Karpas-422 (cell line): ENCODE results near the gene PLXNA2. TPM values are rescaled to one million over a fixed set of nuclear protein-coding genes. Genes with fewer than 3 reads are reported as not detected.

ENCODE experiments used
- DNase-seq: peaks from one replicate; pipeline ENCODE4 v3.0.0-alpha.2; 2015
- H2AFZ ChIP-seq: fragments of 200-600 bp; sonication (generic); 2 replicates; pipeline ENCODE4 v1.6.1; 2014; ENCODE audit warnings: antibody characterized with exemption, low read length, mixed read lengths
- H3K27ac ChIP-seq: fragments of 200-600 bp; sonication (generic); 2 replicates; pipeline ENCODE4 v1.5.1; 2014; ENCODE audit warnings: mild to moderate bottlenecking, low read length, moderate library complexity
- H3K27me3 ChIP-seq: fragments of 200-600 bp; sonication (generic); 2 replicates; pipeline ENCODE4 v1.6.1; 2014; ENCODE audit warnings: low read length, mixed read lengths
- H3K36me3 ChIP-seq: fragments of 200-600 bp; sonication (generic); 2 replicates; pipeline ENCODE4 v1.6.1; 2014; ENCODE audit warnings: low read length, mixed read lengths; ENCODE audit not compliant: insufficient read depth
- H3K4me1 ChIP-seq: fragments of 200-600 bp; sonication (generic); 2 replicates; pipeline ENCODE4 v1.6.1; 2014; ENCODE audit warnings: mild to moderate bottlenecking, low read length, mixed read lengths
- H3K4me2 ChIP-seq: fragments of 200-600 bp; sonication (generic); 2 replicates; pipeline ENCODE4 v1.6.1; 2014; ENCODE audit warnings: low read length, low read depth, mild to moderate bottlenecking; ENCODE audit not compliant: poor library complexity, severe bottlenecking
- H3K4me3 ChIP-seq: fragments of 200-600 bp; sonication (generic); 2 replicates; pipeline ENCODE4 v1.5.1; 2014; ENCODE audit warnings: mild to moderate bottlenecking, antibody characterized with exemption, low read length, mixed read lengths
- H3K79me2 ChIP-seq: fragments of 200-600 bp; sonication (generic); 2 replicates; pipeline ENCODE4 v1.6.1; 2014; ENCODE audit warnings: mild to moderate bottlenecking, low read length, mixed read lengths
- H3K9ac ChIP-seq: fragments of 200-600 bp; sonication (generic); 2 replicates; pipeline ENCODE4 v1.6.0; 2014; ENCODE audit warnings: low read length
- H3K9me2 ChIP-seq: fragments of 200-600 bp; sonication (generic), shearing (Covaris generic); replicated peaks from 2 replicates; pipeline ENCODE4 v1.6.0; 2014; ENCODE audit warnings: mild to moderate bottlenecking, low read length, moderate library complexity; ENCODE audit not compliant: insufficient read depth
- H3K9me3 ChIP-seq: fragments of 300-700, 200-600 bp; sonication (generic); 2 replicates; pipeline ENCODE4 v1.6.1; 2014; ENCODE audit warnings: low read length, mixed read lengths
- H4K20me1 ChIP-seq: fragments of 200-600 bp; sonication (generic); 2 replicates; pipeline ENCODE4 v1.6.1; 2014; ENCODE audit warnings: mild to moderate bottlenecking, antibody characterized with exemption, low read length, low read depth; ENCODE audit not compliant: insufficient read depth
- total RNA-seq: library from RNA; depleted of rRNA; stranded (reverse); fragments of >200 nt; shearing (Covaris generic); gene quantifications from 2 replicates; pipeline ENCODE4 v1.2.3, GENCODE V29; 2014; ENCODE audit warnings: low replicate concordance

Gene PLXNA2
- total RNA-seq, 1 experiment from 2014 or later = not detected

GRCh38 chr1:208100106-208100505, 144.1 kb downstream of the PLXNA2 start:
- Histone ChIP-seq H3K4me3 (no peak overlapping the region), H3K4me2 (no peak overlapping the region), H3K27ac (no peak overlapping the region), H3K9me2 (no peaks in the 10 kb centered on the region), H3K36me3 (no peaks in the 10 kb centered on the region), H3K79me2 (no peaks in the 10 kb centered on the region), H3K9ac (no peak overlapping the region), H4K20me1 (no peaks in the 10 kb centered on the region), H3K4me1 (no peaks in the 10 kb centered on the region), H3K27me3 (no peaks in the 10 kb centered on the region), H2AFZ (no peak overlapping the region), H3K9me3 (no peaks in the 10 kb centered on the region)
- no peak for DNase-seq

GRCh38 chr1:208098773-208099172, 145.4 kb downstream of the PLXNA2 start:
- no peaks in the 10 kb centered on the region for H3K27me3 ChIP-seq
- H3K79me2 ChIP-seq = no peaks in the 10 kb centered on the region
- no peaks in the 10 kb centered on the region for H3K9me3 ChIP-seq
- H4K20me1 ChIP-seq = no peaks in the 10 kb centered on the region
- no peak overlapping the region for H3K4me2 ChIP-seq
- no peak overlapping the region for H3K9ac ChIP-seq
- H2AFZ ChIP-seq = no peak overlapping the region
- H3K36me3 ChIP-seq = no peaks in the 10 kb centered on the region
- no peak overlapping the region for H3K4me3 ChIP-seq
- no peaks in the 10 kb centered on the region for H3K9me2 ChIP-seq
- H3K4me1 ChIP-seq = no peaks in the 10 kb centered on the region
- H3K27ac ChIP-seq = no peak overlapping the region
- no peak for DNase-seq

- H3K9me2 ChIP-seq = no peaks in the 10 kb centered on the region
- H3K9ac ChIP-seq = no peak overlapping the region
- H3K36me3 ChIP-seq = no peaks in the 10 kb centered on the region
- DNase-seq = peak; percentile 84
- H3K4me3 ChIP-seq = no peak overlapping the region
- H4K20me1 ChIP-seq = no peaks in the 10 kb centered on the region
- no peak overlapping the region for H2AFZ ChIP-seq
- no peaks in the 10 kb centered on the region for H3K4me1 ChIP-seq
- no peak overlapping the region for H3K27ac ChIP-seq
- no peaks in the 10 kb centered on the region for H3K27me3 ChIP-seq
- H3K4me2 ChIP-seq = no peak overlapping the region
- H3K9me3 ChIP-seq = no peaks in the 10 kb centered on the region
- H3K79me2 ChIP-seq = no peaks in the 10 kb centered on the region
Observed at GRCh38 chr1:208093754-208094719, 150.1 kb downstream of the PLXNA2 start.

DNA sequence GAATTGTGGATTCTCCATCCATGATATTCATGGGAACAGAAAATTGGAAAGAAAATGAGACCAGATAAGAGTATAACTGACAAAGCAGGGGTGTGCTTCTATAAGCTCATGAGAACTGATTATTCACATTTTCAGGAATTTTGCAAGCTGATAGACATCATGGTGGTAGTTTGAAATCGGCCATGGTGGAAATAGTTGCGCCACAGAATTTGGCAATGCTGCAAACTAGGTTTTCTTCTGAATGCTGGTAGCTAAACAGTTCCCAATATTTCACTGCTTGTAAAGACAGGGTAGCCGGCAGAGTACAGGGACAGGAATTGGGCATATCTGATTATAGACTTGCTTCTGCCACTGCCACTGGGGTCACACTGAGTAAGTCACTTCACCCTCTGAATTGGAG, 151.1 kb downstream of the PLXNA2 start:
- no peaks in the 10 kb centered on the region for H3K27me3 ChIP-seq
- no peak overlapping the region for H3K4me3 ChIP-seq
- H3K27ac ChIP-seq = no peak overlapping the region
- H3K9me2 ChIP-seq = no peaks in the 10 kb centered on the region
- no peak overlapping the region for H3K9ac ChIP-seq
- no peaks in the 10 kb centered on the region for H3K79me2 ChIP-seq
- H4K20me1 ChIP-seq = no peaks in the 10 kb centered on the region
- H3K4me2 ChIP-seq = no peak overlapping the region
- no peaks in the 10 kb centered on the region for H3K9me3 ChIP-seq
- no peaks in the 10 kb centered on the region for H3K4me1 ChIP-seq
- H3K36me3 ChIP-seq = no peaks in the 10 kb centered on the region
- no peak for DNase-seq
- no peak overlapping the region for H2AFZ ChIP-seq

- no peak overlapping the region for H3K4me2 ChIP-seq
- H3K9ac ChIP-seq = no peak overlapping the region
- no peaks in the 10 kb centered on the region for H4K20me1 ChIP-seq
- no peak overlapping the region for H2AFZ ChIP-seq
- no peaks in the 10 kb centered on the region for H3K27me3 ChIP-seq
- no peaks in the 10 kb centered on the region for H3K36me3 ChIP-seq
- H3K9me3 ChIP-seq = no peaks in the 10 kb centered on the region
- no peaks in the 10 kb centered on the region for H3K9me2 ChIP-seq
- no peak overlapping the region for H3K27ac ChIP-seq
- H3K79me2 ChIP-seq = no peaks in the 10 kb centered on the region
- no peaks in the 10 kb centered on the region for H3K4me1 ChIP-seq
- H3K4me3 ChIP-seq = no peak overlapping the region
- no peak for DNase-seq
Observed at GRCh38 chr1:208090388-208091301, 153.5 kb downstream of the PLXNA2 start.

DNA sequence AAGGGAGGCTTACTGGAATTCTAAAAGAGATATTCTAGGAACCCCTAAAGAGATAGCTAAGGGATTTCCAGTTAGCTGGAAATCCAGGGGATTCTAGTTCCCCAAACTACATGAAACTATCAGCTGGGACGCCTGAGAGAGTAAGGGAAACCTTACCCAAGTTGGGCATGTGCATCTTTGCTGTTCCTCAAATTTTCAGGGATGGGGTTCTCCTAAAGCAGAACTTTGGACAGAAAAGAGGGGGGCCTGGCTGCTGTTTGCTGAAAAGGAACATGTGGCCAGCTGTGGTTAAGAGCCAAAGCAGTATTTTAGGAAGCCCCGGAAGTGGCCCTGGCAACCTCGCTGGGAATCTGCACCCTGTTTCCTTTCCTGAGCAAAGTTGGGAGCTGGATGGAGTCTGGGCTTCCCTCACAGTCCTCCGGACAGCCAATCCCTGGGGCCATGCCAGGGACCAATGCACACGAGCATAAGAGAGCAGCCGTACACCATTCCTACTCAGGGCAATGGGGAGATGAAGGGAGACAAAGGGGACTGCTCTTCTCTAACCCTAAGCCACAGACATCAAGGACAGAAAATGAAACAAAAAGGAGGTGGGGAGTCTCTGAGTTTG, 154.3 kb downstream of the PLXNA2 start:
- no peak overlapping the region for H2AFZ ChIP-seq
- no peaks in the 10 kb centered on the region for H3K9me2 ChIP-seq
- H3K27ac ChIP-seq = no peak overlapping the region
- H3K79me2 ChIP-seq = no peaks in the 10 kb centered on the region
- H3K4me3 ChIP-seq = no peak overlapping the region
- H3K9me3 ChIP-seq = no peaks in the 10 kb centered on the region
- no peak overlapping the region for H3K9ac ChIP-seq
- no peak overlapping the region for H3K4me2 ChIP-seq
- no peaks in the 10 kb centered on the region for H3K4me1 ChIP-seq
- no peaks in the 10 kb centered on the region for H4K20me1 ChIP-seq
- DNase-seq = no peak
- no peaks in the 10 kb centered on the region for H3K27me3 ChIP-seq
- H3K36me3 ChIP-seq = no peaks in the 10 kb centered on the region

DNA sequence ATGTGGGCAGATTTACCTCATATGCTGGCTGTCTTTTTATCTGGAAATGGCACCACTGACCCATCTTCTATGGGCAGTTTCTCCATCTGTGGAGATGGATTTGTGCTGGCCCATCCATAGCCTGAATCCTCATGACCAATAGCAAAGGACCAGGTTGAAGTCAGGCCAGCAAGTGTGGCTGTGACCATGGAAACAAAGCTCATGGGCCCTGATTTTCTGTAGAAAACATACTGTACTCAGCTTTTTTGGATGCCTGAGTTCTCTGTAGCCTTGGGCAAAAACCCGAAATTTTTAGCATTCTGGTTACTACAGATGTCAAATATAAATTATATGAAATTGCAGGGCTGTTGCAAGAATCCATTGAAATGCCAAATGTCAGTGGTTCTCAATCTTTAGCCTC, 155.0 kb downstream of the PLXNA2 start:
- H2AFZ ChIP-seq = no peak overlapping the region
- no peak overlapping the region for H3K4me2 ChIP-seq
- H3K9me2 ChIP-seq = no peaks in the 10 kb centered on the region
- H3K9ac ChIP-seq = no peak overlapping the region
- no peak overlapping the region for H3K27ac ChIP-seq
- H3K4me1 ChIP-seq = no peaks in the 10 kb centered on the region
- H3K79me2 ChIP-seq = no peaks in the 10 kb centered on the region
- DNase-seq = no peak
- no peak overlapping the region for H3K4me3 ChIP-seq
- no peaks in the 10 kb centered on the region for H3K36me3 ChIP-seq
- no peaks in the 10 kb centered on the region for H3K9me3 ChIP-seq
- H3K27me3 ChIP-seq = no peaks in the 10 kb centered on the region
- H4K20me1 ChIP-seq = no peaks in the 10 kb centered on the region

GRCh38 chr1:208088319-208088718, 155.9 kb downstream of the PLXNA2 start:
- Histone ChIP-seq H3K4me3 (no peak overlapping the region), H3K4me2 (no peak overlapping the region), H2AFZ (no peak overlapping the region), H3K4me1 (no peaks in the 10 kb centered on the region), H3K79me2 (no peaks in the 10 kb centered on the region), H3K9ac (no peak overlapping the region), H3K36me3 (no peaks in the 10 kb centered on the region), H4K20me1 (no peaks in the 10 kb centered on the region), H3K9me2 (no peaks in the 10 kb centered on the region), H3K27me3 (no peaks in the 10 kb centered on the region), H3K27ac (no peak overlapping the region), H3K9me3 (no peaks in the 10 kb centered on the region)
- no peak for DNase-seq
